ENCODE measurements around the gene FAM135A. TPM values are rescaled to one million over a fixed set of nuclear protein-coding genes. Genes with fewer than 3 reads are reported as not detected.
A peak's percentile ranks its signal among the peaks of the same experiment; 100 is the strongest.

Gene FAM135A
- total and polyA plus RNA-seq, 2 experiments from 2014 or later = 35.2 to 68.7 TPM

GRCh38 chr6:70391492-70391891 lies 21.8 kb upstream of the FAM135A start:
- Histone ChIP-seq H3K4me2 (no peak overlapping the region), H3K9me2 (ENCODE audit: insufficient read depth) (no peaks in the 10 kb centered on the region), H3K27ac (ENCODE audit: low read depth) (no peak overlapping the region), H3K27me3 (ENCODE audit: insufficient read depth) (no peaks in the 10 kb centered on the region), H3K79me2 (replicated peaks; ENCODE audit: insufficient read depth) (no peaks in the 10 kb centered on the region), H3K4me1 (ENCODE audit: insufficient read depth) (no peaks in the 10 kb centered on the region), H3K36me3 (ENCODE audit: insufficient read depth) (no peaks in the 10 kb centered on the region), H2AFZ (peak overlapping the region; percentile 38; the same call in 1 of the 2 replicates), H3K4me3 (no peak overlapping the region), H4K20me1 (replicated peaks; ENCODE audit: insufficient read depth) (no peaks in the 10 kb centered on the region), H3F3A (replicated peaks; ENCODE audit: low read depth) (no peaks in the 10 kb centered on the region)
- Mint-ChIP-seq H3K27me3 (ENCODE audit: insufficient read depth, low read depth, poor library complexity) (no peaks in the 10 kb centered on the region), H3K36me3 (ENCODE audit: low read depth) (no peaks in the 10 kb centered on the region), H3K9me3 (no peaks in the 10 kb centered on the region), H3K4me3 (no peak overlapping the region), H3K27ac (no peak overlapping the region), H3K4me1 (peaks cover 8% of the 10 kb centered on the region; the same call in 2 of the 3 replicates)
- DNase-seq (ENCODE audit: low spot score) = no peak
- TF ChIP-seq CREB1 (CRISPR knock-in tag; IDR thresholded peaks at IDR 0.05; ENCODE audit: low read depth) = no peak
- no peak for TF ChIP-seq JUNB (IDR thresholded peaks at IDR 0.05; ENCODE audit: unreplicated experiment)
- no peak for TF ChIP-seq NANOG (IDR thresholded peaks at IDR 0.05; ENCODE audit: borderline replicate concordance)
- TF ChIP-seq STAT1 (IDR thresholded peaks at IDR 0.05; ENCODE audit: unreplicated experiment) = no peak
- no peak for TF ChIP-seq CTCF (conservative IDR thresholded peaks at IDR 0.05; ENCODE audit: low read depth in 2 of 2)
- TF ChIP-seq ETS1 (IDR thresholded peaks at IDR 0.05) = no peak
- no peak for TF ChIP-seq EZH2 (IDR thresholded peaks at IDR 0.05; ENCODE audit: low read depth, unreplicated experiment)
- TF ChIP-seq ZNF114 (CRISPR knock-in tag; IDR thresholded peaks at IDR 0.05) = no peak
- no peak for ATAC-seq

GRCh38 chr6:70394518-70395300 lies 18.6 kb upstream of the FAM135A start:
- no peaks in the 10 kb centered on the region for H3K36me3 ChIP-seq (ENCODE audit: insufficient read depth)
- H4K20me1 ChIP-seq (replicated peaks; ENCODE audit: insufficient read depth) = no peaks in the 10 kb centered on the region
- H3K27ac ChIP-seq (ENCODE audit: low read depth) = no peak overlapping the region
- H3K4me1 ChIP-seq (ENCODE audit: insufficient read depth) = peaks cover 6% of the 10 kb centered on the region; the same call in 1 of the 2 replicates
- no peak overlapping the region for H3K4me3 ChIP-seq
- no peaks in the 10 kb centered on the region for H3K9me3 Mint-ChIP-seq
- no peaks in the 10 kb centered on the region for H3K79me2 ChIP-seq (replicated peaks; ENCODE audit: insufficient read depth)
- H3K36me3 Mint-ChIP-seq (ENCODE audit: low read depth) = no peaks in the 10 kb centered on the region
- H3F3A ChIP-seq (replicated peaks; ENCODE audit: low read depth) = no peaks in the 10 kb centered on the region
- H3K4me1 Mint-ChIP-seq = peaks cover 16% of the 10 kb centered on the region
- H3K9me2 ChIP-seq (ENCODE audit: insufficient read depth) = no peaks in the 10 kb centered on the region
- ATAC-seq (no peak), DNase-seq (ENCODE audit: low spot score) (peak; percentile 27)
- peak overlapping the region; percentile 90 for H2AFZ ChIP-seq
- peak overlapping the region; percentile 61; the same call in 1 of the 2 replicates for H3K27ac Mint-ChIP-seq
- no peak overlapping the region for H3K4me2 ChIP-seq
- no peak overlapping the region for H3K4me3 Mint-ChIP-seq
- H3K27me3 ChIP-seq (ENCODE audit: insufficient read depth) = no peaks in the 10 kb centered on the region
- peaks cover 2% of the 10 kb centered on the region for H3K27me3 Mint-ChIP-seq (ENCODE audit: insufficient read depth, low read depth, poor library complexity)
- TF ChIP-seq CREB1 (CRISPR knock-in tag; IDR thresholded peaks at IDR 0.05; ENCODE audit: low read depth) = no peak
- no peak for TF ChIP-seq ZNF114 (CRISPR knock-in tag; IDR thresholded peaks at IDR 0.05)
- TF ChIP-seq EZH2phosphoT487 (IDR thresholded peaks at IDR 0.05; ENCODE audit: unreplicated experiment) = no peak
- TF ChIP-seq REST (IDR thresholded peaks at IDR 0.05; ENCODE audit: unreplicated experiment) = no peak
- no peak for TF ChIP-seq EZH2 (IDR thresholded peaks at IDR 0.05; ENCODE audit: low read depth, unreplicated experiment)
- no peak for TF ChIP-seq ETS1 (IDR thresholded peaks at IDR 0.05)
- TF ChIP-seq CTCF (conservative IDR thresholded peaks at IDR 0.05; ENCODE audit: low read depth in 2 of 2) = no peak
- no peak for TF ChIP-seq POLR2AphosphoS5 (IDR thresholded peaks at IDR 0.05; ENCODE audit: low read depth)
- no peak for TF ChIP-seq ZNF331 (CRISPR knock-in tag; IDR thresholded peaks at IDR 0.05; ENCODE audit: low read depth)
- no peak for TF ChIP-seq JUNB (IDR thresholded peaks at IDR 0.05; ENCODE audit: unreplicated experiment)
